ENCODE data around the gene ARHGEF12. TPM values are rescaled to one million over a fixed set of nuclear protein-coding genes. Genes with fewer than 3 reads are reported as not detected.

The ARHGEF12 gene
- total RNA-seq, 1 donor from 2014 or later, result 92.5 TPM

DNA sequence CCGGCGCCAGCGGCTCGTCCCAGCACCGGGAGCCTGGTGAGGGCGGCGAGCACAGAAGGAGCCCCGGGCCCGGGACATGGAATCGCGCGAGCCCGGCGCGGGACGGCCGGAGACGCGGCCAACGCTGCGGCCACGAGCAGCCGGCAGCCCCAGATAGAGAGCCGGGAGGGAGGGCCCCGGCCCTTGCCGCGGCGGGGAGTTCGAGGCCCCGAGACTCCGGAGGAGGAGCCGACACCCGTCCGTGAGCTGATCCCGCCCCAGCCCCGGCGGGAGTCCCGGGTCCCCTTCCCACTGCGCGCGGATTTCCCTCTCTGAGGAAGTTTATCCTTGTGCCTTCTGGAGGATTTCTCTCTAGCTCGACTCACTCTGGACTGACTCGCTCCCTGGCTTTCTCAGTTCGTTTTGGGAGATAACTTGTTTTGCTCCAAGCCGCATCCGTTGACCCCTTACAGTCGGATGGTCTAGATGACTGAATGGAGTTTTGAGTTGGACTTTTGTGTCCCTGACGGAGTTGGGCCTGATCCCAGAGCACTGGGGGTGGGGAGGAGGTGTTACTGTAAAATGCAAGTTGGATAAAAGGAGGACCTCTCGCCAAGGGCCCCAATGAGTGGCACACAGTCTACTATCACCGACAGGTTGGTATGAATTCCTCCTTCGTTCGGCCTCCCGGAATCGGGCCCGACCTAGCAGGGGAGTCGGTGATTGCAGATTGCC is 585 bp downstream of the ARHGEF12 start:
- intact Hi-C loops (cut with micrococcal nuclease), result loop anchor here (5.0 kb wide), 1 partner anchor 96 kb away; no protein-coding TSS in a partner anchor
- peak; percentile 75 for DNase-seq

GRCh38 chr11:120337355-120338106 is 1.3 kb downstream of the ARHGEF12 start:
- intact Hi-C loops (cut with micrococcal nuclease), result loop anchor here (5.0 kb wide), 1 partner anchor 95 kb away; no protein-coding TSS in a partner anchor
- DNase-seq (no peak), ATAC-seq (no peak)

More for the DNA sequence above, 585 bp downstream of the ARHGEF12 start:
- peak; percentile 38 for ATAC-seq

DNA sequence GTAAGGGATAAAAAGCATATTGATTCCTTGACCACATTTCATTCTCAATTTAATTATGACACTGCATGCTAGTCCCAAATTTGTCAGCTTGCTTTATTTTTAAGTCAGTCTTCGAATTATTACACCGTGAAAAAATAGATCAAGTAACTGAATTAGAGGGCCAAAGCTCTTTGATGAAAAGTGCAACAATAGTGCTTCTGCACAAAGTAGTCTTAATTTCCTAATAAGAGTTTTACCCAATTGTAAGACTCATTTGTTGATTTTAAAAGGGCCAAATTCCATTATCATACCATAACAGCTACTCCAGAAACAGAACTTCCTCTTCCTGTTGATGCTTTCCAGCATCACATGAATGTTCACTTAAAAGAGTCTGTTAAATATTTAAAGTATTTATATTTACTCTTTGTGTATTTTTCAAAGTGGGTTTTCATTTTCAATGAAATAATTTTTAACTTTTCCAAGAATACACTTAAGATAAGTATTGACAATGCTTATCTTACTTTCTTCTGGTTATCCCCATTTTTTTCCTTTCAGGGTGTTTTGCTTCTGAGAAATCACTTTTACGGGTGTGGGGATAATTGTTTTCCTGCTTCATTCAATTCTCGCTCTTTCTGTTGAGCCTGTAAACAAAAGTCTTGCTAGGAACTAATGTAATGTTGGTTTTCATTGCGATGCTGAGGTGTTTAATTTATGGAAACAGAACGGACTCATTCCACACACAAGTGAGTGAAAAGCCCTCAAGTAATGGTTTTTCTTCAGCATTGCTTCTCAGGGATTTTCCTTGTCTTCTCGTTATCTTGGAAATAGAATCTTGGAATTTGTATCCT is 2.1 kb downstream of the ARHGEF12 start:
- DNase-seq (no peak), ATAC-seq (no peak)
- intact Hi-C loops (cut with micrococcal nuclease), result loop anchor here (5.0 kb wide), 1 partner anchor 94 kb away; no protein-coding TSS in a partner anchor

- ATAC-seq (peak; percentile 34), DNase-seq (no peak)
- intact Hi-C loops (cut with micrococcal nuclease), result loop anchor here (5.0 kb wide), 1 partner anchor 93 kb away; no protein-coding TSS in a partner anchor
Measured at GRCh38 chr11:120339394-120339890, 3.2 kb downstream of the ARHGEF12 start.

GRCh38 chr11:120340529-120340928 is 4.3 kb downstream of the ARHGEF12 start:
- DNase-seq (no peak), ATAC-seq (no peak)
- intact Hi-C loops (cut with micrococcal nuclease), result loop anchor here (10.0 kb wide), 1 partner anchor 54 kb away; no protein-coding TSS in a partner anchor

DNA sequence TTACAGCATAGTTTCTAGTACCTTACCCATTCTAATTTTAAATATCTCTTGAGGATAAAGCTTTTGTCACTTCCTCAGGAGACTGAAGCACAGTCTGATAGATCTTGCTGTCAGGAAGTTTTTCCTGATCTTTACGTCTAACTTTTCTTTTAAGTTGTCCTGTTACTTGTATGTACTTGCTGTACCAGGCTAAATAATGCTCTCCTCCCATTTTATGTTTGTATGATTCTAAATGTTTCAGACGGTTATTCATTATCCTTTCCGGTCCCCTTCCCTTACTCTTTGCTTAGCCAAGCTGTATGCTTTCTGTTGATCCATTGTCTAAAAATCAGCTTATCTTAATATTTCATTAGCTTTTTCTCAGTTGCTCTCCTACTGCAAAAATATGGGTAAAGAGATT is 6.0 kb downstream of the ARHGEF12 start:
- no peak for DNase-seq
- intact Hi-C loops (cut with micrococcal nuclease), result loop anchor here (10.0 kb wide), 1 partner anchor 53 kb away; no protein-coding TSS in a partner anchor
- no peak for ATAC-seq

- ATAC-seq, result no peak
- no peak for DNase-seq
- intact Hi-C loops (cut with micrococcal nuclease), result loop anchor here (10.0 kb wide), 1 partner anchor 52 kb away; no protein-coding TSS in a partner anchor
Measured at GRCh38 chr11:120342678-120343077, 6.5 kb downstream of the ARHGEF12 start.

DNA sequence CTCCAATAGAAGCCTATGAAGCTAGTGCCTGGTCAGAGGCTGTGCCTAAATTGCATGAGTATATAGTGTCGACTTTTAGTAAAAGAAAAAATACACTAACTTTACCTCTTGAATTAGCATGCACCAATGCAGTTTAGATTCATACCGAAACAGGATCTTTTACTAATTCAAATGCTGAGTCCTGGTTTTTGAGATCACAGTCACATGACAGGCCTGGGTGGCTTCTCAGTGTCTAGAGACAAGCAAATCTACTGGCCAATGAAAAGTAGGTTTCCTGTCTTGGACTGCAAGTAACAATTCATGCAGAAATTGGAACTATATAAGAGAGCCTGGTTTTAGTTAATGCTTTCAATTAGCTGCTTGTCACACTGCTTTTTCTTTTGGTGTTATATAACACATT is 7.2 kb downstream of the ARHGEF12 start:
- intact Hi-C loops (cut with micrococcal nuclease), result loop anchor here (10.0 kb wide), 1 partner anchor 51 kb away; no protein-coding TSS in a partner anchor
- ATAC-seq, result peak; percentile 7
- no peak for DNase-seq

GRCh38 chr11:120344302-120345004 is 8.2 kb downstream of the ARHGEF12 start:
- intact Hi-C loops (cut with micrococcal nuclease), result loop anchor here (10.0 kb wide), 1 partner anchor 50 kb away; no protein-coding TSS in a partner anchor
- ATAC-seq, result no peak
- no peak for DNase-seq

GRCh38 chr11:120346233-120346632 is 10.0 kb downstream of the ARHGEF12 start:
- DNase-seq (no peak), ATAC-seq (peak; percentile 21)
- intact Hi-C loops (cut with micrococcal nuclease), result loop anchor here (10.0 kb wide), 1 partner anchor 49 kb away; no protein-coding TSS in a partner anchor

- DNase-seq (no peak), ATAC-seq (no peak)
- intact Hi-C loops (cut with micrococcal nuclease), result no loop called here
Measured at GRCh38 chr11:120350637-120351036, 14.4 kb downstream of the ARHGEF12 start.

- ATAC-seq (no peak), DNase-seq (no peak)
- intact Hi-C loops (cut with micrococcal nuclease), result no loop called here
Measured at GRCh38 chr11:120352405-120352804, 16.2 kb downstream of the ARHGEF12 start.

DNA sequence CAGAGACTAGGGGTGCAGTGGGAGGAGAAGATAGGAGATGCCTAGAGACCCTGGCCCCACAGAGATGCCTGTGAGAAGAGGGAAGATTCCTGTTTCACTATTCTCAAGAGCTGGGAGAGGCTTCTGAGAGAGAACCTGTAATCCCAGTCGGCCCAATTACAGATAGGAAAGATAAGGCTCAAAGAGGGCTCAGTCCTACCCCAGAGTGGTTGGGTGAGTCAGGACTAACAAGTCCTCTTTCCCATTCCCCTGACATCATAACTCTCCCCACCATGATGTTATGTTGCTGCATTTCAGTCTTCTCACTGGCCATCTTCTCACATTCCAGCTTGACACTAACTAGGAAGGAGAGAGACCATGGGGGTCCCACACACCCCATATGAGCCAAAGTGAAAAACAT is 17.9 kb downstream of the ARHGEF12 start:
- DNase-seq (no peak), ATAC-seq (no peak)
- intact Hi-C loops (cut with micrococcal nuclease), result no loop called here

DNA sequence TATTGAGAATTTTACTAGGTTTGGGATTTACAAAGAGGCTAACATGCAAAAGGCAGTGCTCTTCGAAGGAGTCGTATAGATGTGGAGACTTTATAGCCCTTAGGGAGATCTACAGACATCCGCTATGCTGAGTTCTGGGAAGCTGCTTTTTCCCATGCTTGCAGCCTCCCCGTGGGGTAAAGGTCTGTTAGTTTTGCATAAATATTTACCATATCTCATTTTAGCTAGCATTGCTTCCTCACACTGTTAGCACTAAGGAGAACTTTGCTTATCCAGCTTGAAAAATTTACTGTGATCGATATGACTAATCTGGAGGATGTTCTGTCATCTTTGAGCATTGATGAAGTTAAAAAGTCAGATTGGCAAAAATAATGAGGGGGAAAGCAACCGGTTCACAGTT is 18.6 kb downstream of the ARHGEF12 start:
- intact Hi-C loops (cut with micrococcal nuclease), result no loop called here
- DNase-seq (no peak), ATAC-seq (no peak)

- no peak for ATAC-seq
- DNase-seq, result no peak
- intact Hi-C loops (cut with micrococcal nuclease), result no loop called here
Measured at GRCh38 chr11:120357620-120358019, 21.4 kb downstream of the ARHGEF12 start.

- DNase-seq, result no peak
- intact Hi-C loops (cut with micrococcal nuclease), result no loop called here
- no peak for ATAC-seq
Measured at GRCh38 chr11:120358729-120359128, 22.5 kb downstream of the ARHGEF12 start.

DNA sequence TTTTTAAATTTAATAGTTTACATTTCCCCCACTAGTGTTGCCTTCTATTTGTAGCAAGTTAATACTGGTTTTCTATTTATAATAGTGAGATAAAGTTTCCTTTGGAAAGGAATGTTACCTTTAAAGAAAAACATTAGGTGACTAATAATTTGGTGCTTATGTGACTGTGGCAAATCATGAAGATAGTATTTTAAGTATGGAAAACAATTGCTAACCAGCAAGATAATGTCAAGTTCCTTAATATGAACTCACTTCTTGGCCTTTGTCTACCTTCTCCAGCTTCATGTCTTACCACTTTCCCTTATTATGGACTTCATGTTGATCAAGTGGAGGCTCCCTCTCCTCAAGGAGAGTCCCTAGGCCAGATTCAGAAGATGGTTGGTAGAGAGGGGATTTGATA is 27.2 kb downstream of the ARHGEF12 start:
- no peak for ATAC-seq
- intact Hi-C loops (cut with micrococcal nuclease), result no loop called here
- DNase-seq, result no peak

GRCh38 chr11:120365512-120365911 is 29.3 kb downstream of the ARHGEF12 start:
- DNase-seq (no peak), ATAC-seq (no peak)
- intact Hi-C loops (cut with micrococcal nuclease), result no loop called here

Measured in left ventricle myocardium superior (tissue), 1 donor.